ENCODE measurements around the gene CDH23. TPM values are rescaled to one million over a fixed set of nuclear protein-coding genes. Genes with fewer than 3 reads are reported as not detected.

Gene CDH23
- total RNA-seq, 1 experiment from 2014 or later: 0.02 TPM

- intact Hi-C loops (cut with micrococcal nuclease): no loop called here
- Mint-ChIP-seq H3K27ac (ENCODE audit: low read depth, unreplicated experiment) (no peak overlapping the region), H3K36me3 (ENCODE audit: insufficient read depth, unreplicated experiment) (no peaks in the 10 kb centered on the region), H3K4me3 (ENCODE audit: unreplicated experiment) (no peak overlapping the region), H3K9me3 (ENCODE audit: unreplicated experiment) (peaks cover 7% of the 10 kb centered on the region), H3K27me3 (ENCODE audit: insufficient read depth, unreplicated experiment) (peaks cover 6% of the 10 kb centered on the region), H3K4me1 (ENCODE audit: insufficient read depth, unreplicated experiment) (no peaks in the 10 kb centered on the region)
- ChIA-PET CTCF (interaction anchor here (0.8 to 1.2 kb wide), 3 partner anchors 16 to 83 kb away, joined by 3 to 4 read pairs (median 3); no protein-coding TSS in a partner anchor), POLR2A (interaction anchor here (0.5 to 0.6 kb wide), 2 partner anchors 209 to 1116 kb away, joined by 3 to 6 read pairs; no protein-coding TSS in a partner anchor)
- DNase-seq (ENCODE audit: unreplicated experiment): no peak
- TF ChIP-seq, protein P1, sequence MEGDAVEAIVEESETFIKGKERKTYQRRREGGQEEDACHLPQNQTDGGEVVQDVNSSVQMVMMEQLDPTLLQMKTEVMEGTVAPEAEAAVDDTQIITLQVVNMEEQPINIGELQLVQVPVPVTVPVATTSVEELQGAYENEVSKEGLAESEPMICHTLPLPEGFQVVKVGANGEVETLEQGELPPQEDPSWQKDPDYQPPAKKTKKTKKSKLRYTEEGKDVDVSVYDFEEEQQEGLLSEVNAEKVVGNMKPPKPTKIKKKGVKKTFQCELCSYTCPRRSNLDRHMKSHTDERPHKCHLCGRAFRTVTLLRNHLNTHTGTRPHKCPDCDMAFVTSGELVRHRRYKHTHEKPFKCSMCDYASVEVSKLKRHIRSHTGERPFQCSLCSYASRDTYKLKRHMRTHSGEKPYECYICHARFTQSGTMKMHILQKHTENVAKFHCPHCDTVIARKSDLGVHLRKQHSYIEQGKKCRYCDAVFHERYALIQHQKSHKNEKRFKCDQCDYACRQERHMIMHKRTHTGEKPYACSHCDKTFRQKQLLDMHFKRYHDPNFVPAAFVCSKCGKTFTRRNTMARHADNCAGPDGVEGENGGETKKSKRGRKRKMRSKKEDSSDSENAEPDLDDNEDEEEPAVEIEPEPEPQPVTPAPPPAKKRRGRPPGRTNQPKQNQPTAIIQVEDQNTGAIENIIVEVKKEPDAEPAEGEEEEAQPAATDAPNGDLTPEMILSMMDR (IDR thresholded peaks at IDR 0.05; ENCODE audit: unreplicated experiment): no peak
- BruUV-seq (replicated peaks): no TSS peak
These were observed 294.7 kb downstream of the CDH23 start for GRCh38 chr10:71691405-71691804.

DNA sequence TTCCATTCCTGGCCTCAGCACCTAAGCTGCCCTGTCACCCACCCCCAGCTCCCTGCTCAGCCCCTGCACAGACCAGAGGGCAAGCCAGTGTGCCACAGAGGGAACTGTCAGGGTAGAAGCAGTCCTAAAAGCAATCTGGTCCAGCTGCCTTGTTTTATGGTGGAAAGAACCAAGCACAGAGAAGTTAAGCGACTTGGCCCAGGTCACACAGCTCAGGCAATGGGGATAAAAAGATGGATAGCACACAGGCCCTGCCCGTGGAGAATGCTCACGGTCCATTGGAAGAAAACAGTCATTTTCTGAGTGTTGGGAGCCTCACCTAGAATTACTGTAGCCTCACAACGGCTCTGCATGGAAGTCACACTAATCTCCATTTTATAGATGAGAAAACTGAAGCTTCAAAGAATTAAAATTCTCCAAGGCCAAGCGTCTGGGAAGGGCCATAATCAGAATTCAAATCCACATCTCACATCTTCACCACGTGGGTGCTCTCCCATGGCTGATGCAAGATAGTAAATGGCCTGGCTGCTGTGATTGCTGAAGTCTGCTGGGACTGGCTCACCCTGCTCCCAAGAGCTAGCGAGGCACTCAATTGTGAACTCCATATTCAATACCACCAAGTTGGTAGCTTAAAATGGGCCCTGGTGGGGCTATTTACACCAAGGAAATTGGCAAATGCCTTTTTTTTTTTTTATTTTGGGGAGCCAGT is 296.0 kb downstream of the CDH23 start:
- no peak overlapping the region for H3K27ac Mint-ChIP-seq (ENCODE audit: low read depth, unreplicated experiment)
- peaks cover 7% of the 10 kb centered on the region for H3K9me3 Mint-ChIP-seq (ENCODE audit: unreplicated experiment)
- no peaks in the 10 kb centered on the region for H3K36me3 Mint-ChIP-seq (ENCODE audit: insufficient read depth, unreplicated experiment)
- BruUV-seq (replicated peaks): no TSS peak
- no peaks in the 10 kb centered on the region for H3K4me1 Mint-ChIP-seq (ENCODE audit: insufficient read depth, unreplicated experiment)
- no peaks in the 10 kb centered on the region for H3K27me3 Mint-ChIP-seq (ENCODE audit: insufficient read depth, unreplicated experiment)
- intact Hi-C loops (cut with micrococcal nuclease): no loop called here
- TF ChIP-seq, protein P1 (IDR thresholded peaks at IDR 0.05; ENCODE audit: unreplicated experiment): no peak
- no peak overlapping the region for H3K4me3 Mint-ChIP-seq (ENCODE audit: unreplicated experiment)
- ChIA-PET CTCF (interaction anchor here (0.6 to 1.1 kb wide), 5 partner anchors 15 to 367 kb away, joined by 3 to 4 read pairs (median 4); no protein-coding TSS in a partner anchor), POLR2A (interaction anchor here (0.6 to 0.7 kb wide), 2 partner anchors 74 to 196 kb away, joined by 3 to 4 read pairs; no protein-coding TSS in a partner anchor)
- no peak for DNase-seq (ENCODE audit: unreplicated experiment)

- intact Hi-C loops (cut with micrococcal nuclease): no loop called here
These were observed 296.7 kb downstream of the CDH23 start for GRCh38 chr10:71693377-71693776.

GRCh38 chr10:71694039-71694501 is 297.4 kb downstream of the CDH23 start:
- no peaks in the 10 kb centered on the region for H3K27me3 Mint-ChIP-seq (ENCODE audit: insufficient read depth, unreplicated experiment)
- no peak overlapping the region for H3K4me3 Mint-ChIP-seq (ENCODE audit: unreplicated experiment)
- intact Hi-C loops (cut with micrococcal nuclease): no loop called here
- H3K4me1 Mint-ChIP-seq (ENCODE audit: insufficient read depth, unreplicated experiment): no peaks in the 10 kb centered on the region
- POLR2A ChIA-PET: no interaction called here
- H3K36me3 Mint-ChIP-seq (ENCODE audit: insufficient read depth, unreplicated experiment): no peaks in the 10 kb centered on the region
- TF ChIP-seq, protein P1 (IDR thresholded peaks at IDR 0.05; ENCODE audit: unreplicated experiment): no peak
- no peak overlapping the region for H3K27ac Mint-ChIP-seq (ENCODE audit: low read depth, unreplicated experiment)
- DNase-seq (ENCODE audit: unreplicated experiment): no peak
- CTCF ChIA-PET: interaction anchor here (0.6 to 0.8 kb wide), 3 partner anchors 156 to 490 kb away, joined by 3 to 4 read pairs (median 4); no protein-coding TSS in a partner anchor
- no TSS peak for BruUV-seq (replicated peaks)
- H3K9me3 Mint-ChIP-seq (ENCODE audit: unreplicated experiment): no peaks in the 10 kb centered on the region

More at GRCh38 chr10:71693377-71693776, 296.7 kb downstream of the CDH23 start:
- Mint-ChIP-seq H3K27me3 (ENCODE audit: insufficient read depth, unreplicated experiment) (no peaks in the 10 kb centered on the region), H3K4me3 (ENCODE audit: unreplicated experiment) (no peak overlapping the region), H3K27ac (ENCODE audit: low read depth, unreplicated experiment) (no peak overlapping the region), H3K36me3 (ENCODE audit: insufficient read depth, unreplicated experiment) (no peaks in the 10 kb centered on the region), H3K9me3 (ENCODE audit: unreplicated experiment) (peaks cover 1% of the 10 kb centered on the region), H3K4me1 (ENCODE audit: insufficient read depth, unreplicated experiment) (no peaks in the 10 kb centered on the region)
- TF ChIP-seq, protein P1 (IDR thresholded peaks at IDR 0.05; ENCODE audit: unreplicated experiment): no peak
- DNase-seq (ENCODE audit: unreplicated experiment): peak; percentile 38
- no TSS peak for BruUV-seq (replicated peaks)
- ChIA-PET POLR2A (no interaction called here), CTCF (interaction anchor here (0.6 to 0.7 kb wide), 2 partner anchors 18 to 368 kb away, joined by 4 read pairs; no protein-coding TSS in a partner anchor)
